Activated T-helper 17 cell treated with anti-CD3 and anti-CD28 coated beads, Interleukin-2, amount 50 U/mL, for 72 hours (primary cell): ENCODE data around the gene ZFYVE27. TPM values are rescaled to one million over a fixed set of nuclear protein-coding genes. Genes with fewer than 3 reads are reported as not detected.
"Not testable (repeated sequence)": the region's sequence is repeated elsewhere in the genome, so short reads cannot be mapped to it uniquely, and the experiment has no call there.

Experiments used
- ATAC-seq: fragments of 150-1000 bp; cut with Tn5 transposase; replicated peaks from 2 replicates; pipeline ENCODE4 v1.10.0; 2021; ENCODE audit warnings: mild to moderate bottlenecking, moderate library complexity
- H3K27ac Mint-ChIP-seq: one replicate; pipeline ENCODE4 v1.8.0; 2022; ENCODE audit warnings: mixed read lengths
- H3K27me3 Mint-ChIP-seq: one replicate; pipeline ENCODE4 v1.8.0; 2022; ENCODE audit warnings: mixed read lengths
- H3K36me3 Mint-ChIP-seq: one replicate; pipeline ENCODE4 v1.8.0; 2022; ENCODE audit warnings: low read depth, mild to moderate bottlenecking, mixed read lengths
- H3K4me1 Mint-ChIP-seq: one replicate; pipeline ENCODE4 v1.8.0; 2022; ENCODE audit warnings: mixed read lengths
- H3K4me3 Mint-ChIP-seq: one replicate; pipeline ENCODE4 v1.8.0; 2022; ENCODE audit warnings: mild to moderate bottlenecking, mixed read lengths
- H3K9me3 Mint-ChIP-seq: one replicate; pipeline ENCODE4 v1.8.0; 2022; ENCODE audit warnings: mixed read lengths
- total RNA-seq, 2 donors: library from RNA; stranded (reverse); gene quantifications; one replicate each; pipeline ENCODE4 v1.2.3, GENCODE V29; 2022

Gene ZFYVE27, protein sequence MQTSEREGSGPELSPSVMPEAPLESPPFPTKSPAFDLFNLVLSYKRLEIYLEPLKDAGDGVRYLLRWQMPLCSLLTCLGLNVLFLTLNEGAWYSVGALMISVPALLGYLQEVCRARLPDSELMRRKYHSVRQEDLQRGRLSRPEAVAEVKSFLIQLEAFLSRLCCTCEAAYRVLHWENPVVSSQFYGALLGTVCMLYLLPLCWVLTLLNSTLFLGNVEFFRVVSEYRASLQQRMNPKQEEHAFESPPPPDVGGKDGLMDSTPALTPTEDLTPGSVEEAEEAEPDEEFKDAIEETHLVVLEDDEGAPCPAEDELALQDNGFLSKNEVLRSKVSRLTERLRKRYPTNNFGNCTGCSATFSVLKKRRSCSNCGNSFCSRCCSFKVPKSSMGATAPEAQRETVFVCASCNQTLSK
- total RNA-seq, result 10 to 100 TPM; 31.1 to 36.8 TPM

DNA sequence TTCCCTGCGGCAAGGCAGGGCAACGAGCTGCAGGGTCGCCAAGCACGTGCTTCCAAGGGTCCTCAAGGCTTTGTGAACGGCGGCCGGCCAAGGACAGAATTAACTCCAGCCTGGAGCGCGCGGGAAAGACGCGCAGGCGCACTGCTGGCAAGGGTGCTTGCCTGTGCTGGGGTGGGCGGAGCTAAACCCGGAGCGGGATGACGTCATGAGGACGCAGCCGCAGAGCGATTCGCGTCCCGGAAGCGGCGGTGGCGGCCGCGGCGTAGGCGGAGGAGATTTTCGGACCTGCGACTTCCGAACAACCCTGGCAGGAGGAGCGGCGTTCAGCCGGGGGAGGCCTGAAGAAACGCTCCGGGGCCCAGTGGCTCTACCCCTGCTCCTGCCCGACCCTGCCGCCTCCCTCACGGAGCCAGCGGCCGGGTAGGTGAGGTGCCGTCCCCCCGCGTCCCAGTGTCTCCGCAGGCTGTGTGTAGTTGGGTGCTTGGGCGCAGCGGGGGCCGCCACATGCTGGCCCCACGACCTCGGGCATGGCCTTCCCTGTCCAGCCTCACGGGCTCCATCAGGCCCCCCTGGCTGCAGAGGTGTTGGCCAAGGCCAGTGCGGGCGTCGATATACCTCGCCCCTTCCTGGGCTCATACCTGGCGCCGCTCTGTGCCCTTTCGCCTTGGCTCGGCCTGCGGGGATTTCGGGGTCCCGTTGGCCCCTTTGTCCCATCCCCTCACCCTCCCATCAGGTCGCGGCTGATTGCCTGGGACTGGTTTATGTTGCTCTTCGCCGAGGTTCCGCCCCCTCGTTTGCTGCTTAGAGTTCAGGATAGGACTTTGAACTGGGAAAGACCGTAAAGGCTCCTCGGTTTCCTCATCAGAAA lies at the start of gene ZFYVE27:
Gene ZFYVE27 (plus strand): TSS at position 227 of the 868 bp plus-strand sequence. CDS start 1,350 bp downstream, outside the sequence.
- H3K4me1 Mint-ChIP-seq, result peaks cover 29% of the 10 kb centered on the region
- ATAC-seq, result peak; percentile 86
- H3K36me3 Mint-ChIP-seq, result peaks cover 54% of the 10 kb centered on the region
- no peaks in the 10 kb centered on the region for H3K27me3 Mint-ChIP-seq
- no peaks in the 10 kb centered on the region for H3K9me3 Mint-ChIP-seq
- H3K4me3 Mint-ChIP-seq, result peak within 1 kb of the TSS; percentile 90
- peak within 1 kb of the TSS; percentile 90 for H3K27ac Mint-ChIP-seq

DNA sequence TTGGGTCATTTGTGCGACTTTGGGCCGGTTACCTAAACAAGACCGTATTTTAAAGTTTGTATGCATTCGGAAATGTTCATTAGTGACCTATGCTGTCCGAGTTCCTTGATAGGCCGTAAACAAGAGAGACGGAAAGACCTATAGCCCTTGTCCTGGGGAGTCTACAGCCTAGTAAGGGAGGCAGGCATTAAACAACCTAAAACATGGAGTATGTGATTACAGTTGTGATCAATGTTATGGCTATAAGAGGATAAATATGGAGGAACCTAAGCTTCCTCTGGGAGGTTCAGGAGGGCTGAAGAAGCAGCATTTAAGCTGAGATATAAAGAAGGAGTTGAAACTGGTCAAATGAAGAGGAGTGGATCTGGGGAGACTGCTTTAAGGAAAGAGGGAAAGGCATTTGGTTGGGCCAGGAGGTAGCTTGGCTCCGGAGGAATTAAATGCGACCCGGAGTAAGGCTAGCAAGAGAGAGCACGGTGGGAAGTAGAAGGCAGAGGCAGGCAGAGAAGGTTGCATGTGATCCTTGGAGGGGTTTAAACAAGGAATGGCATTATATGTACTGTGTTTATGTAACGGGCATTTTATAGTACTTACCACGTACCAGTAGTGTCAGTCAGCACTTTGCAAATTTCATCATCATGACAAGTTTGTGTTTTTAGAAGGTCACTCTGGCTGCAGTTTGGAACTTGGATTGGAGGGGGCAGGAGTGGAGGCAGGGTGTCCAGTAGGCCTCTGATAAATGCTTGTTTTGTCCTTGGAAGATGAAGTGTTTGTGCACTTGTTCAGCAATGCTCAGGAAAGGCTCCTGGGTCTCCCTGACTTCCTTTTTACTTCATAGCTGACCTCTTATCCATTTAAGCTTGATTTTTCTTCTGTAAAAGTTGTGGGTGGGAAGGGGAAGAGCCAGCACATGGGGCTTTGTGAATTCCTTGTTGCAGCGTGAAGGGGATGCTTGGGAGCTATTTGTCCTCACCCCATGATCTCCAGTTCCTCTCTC lies 48.8 kb upstream of the ZFYVE27 start:
- ATAC-seq, result no peak
- Mint-ChIP-seq H3K27me3 (no peaks in the 10 kb centered on the region), H3K36me3 (no peaks in the 10 kb centered on the region), H3K27ac (peak overlapping the region; percentile 12), H3K4me1 (peaks cover 6% of the 10 kb centered on the region), H3K4me3 (peak overlapping the region; percentile 70), H3K9me3 (no peaks in the 10 kb centered on the region)

DNA sequence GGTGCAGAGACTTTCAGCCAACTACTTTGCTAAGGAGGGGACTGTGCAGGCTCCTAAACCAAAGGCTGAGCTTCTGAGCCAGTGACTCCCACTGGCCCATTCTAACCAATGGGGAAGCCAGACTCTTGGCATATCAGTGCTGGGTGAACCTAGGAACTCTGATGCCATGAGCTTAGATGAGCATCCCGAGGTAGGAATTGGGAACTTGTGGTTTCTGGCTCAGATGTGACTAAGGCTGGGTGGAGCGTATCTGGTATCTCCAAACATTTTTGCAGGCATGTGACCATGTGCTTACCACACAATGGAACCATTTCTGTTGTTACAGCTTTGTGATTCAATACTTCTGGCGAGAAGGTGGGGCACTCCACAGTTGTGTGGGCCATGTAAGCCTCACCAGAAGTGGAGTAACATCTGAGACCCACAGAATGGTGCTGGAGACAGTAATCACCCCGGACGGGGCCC lies 47.3 kb upstream of the ZFYVE27 start:
- Mint-ChIP-seq H3K9me3 (no peaks in the 10 kb centered on the region), H3K4me3 (no peak overlapping the region), H3K27ac (no peak overlapping the region), H3K36me3 (no peaks in the 10 kb centered on the region), H3K4me1 (peaks cover 6% of the 10 kb centered on the region), H3K27me3 (no peaks in the 10 kb centered on the region)
- ATAC-seq, result no peak

DNA sequence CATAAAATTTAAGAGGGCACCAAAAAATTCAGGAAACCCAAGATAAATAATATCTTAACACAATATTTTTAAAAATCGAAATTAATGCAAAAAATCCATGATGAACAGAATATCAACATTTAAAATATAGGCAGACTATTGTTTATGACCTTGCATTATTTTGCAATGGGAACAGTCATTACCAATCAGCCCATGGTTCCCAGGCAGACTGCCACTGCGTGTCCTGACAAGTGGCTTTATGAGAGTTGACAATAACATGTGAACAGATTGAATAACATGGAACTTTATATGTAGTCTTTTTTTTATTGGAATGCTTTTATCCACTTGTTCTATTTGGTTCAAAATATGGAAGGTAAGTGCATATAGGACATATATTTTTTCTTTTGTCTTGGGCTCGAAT lies 46.8 kb upstream of the ZFYVE27 start:
- Mint-ChIP-seq H3K27ac (no peak overlapping the region), H3K4me3 (no peak overlapping the region), H3K27me3 (no peaks in the 10 kb centered on the region), H3K36me3 (no peaks in the 10 kb centered on the region), H3K9me3 (no peaks in the 10 kb centered on the region), H3K4me1 (peaks cover 6% of the 10 kb centered on the region)
- no peak for ATAC-seq

DNA sequence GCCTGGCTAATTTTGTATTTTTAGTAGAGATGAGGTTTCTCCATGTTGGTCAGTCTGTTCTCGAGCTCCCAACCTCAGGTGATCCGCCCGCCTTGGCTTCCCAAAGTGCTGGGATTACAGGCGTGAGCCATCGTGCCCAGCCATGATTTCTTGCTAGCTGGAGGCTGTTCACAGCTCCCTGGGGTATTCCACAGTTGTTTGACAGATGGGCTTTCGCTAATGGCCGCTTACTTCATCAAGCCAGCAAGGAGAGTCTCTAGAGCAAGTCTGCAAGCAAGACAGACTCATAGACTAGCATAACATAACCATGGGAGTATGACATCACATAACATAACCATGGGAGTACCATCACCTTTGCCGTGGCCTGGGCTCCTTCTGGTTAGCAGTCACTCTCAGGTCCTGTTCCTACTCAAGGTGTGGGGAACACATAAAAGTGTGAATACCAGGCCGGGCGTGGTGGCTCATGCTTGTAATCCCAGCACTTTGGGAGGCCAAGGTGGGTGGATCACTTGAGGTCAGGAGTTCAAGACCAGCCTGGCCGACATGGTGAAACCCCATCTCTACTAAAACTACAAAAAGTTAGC lies 38.8 kb upstream of the ZFYVE27 start:
- H3K27me3 Mint-ChIP-seq, ATAC-seq, H3K4me3 Mint-ChIP-seq: not testable (repeated sequence)

DNA sequence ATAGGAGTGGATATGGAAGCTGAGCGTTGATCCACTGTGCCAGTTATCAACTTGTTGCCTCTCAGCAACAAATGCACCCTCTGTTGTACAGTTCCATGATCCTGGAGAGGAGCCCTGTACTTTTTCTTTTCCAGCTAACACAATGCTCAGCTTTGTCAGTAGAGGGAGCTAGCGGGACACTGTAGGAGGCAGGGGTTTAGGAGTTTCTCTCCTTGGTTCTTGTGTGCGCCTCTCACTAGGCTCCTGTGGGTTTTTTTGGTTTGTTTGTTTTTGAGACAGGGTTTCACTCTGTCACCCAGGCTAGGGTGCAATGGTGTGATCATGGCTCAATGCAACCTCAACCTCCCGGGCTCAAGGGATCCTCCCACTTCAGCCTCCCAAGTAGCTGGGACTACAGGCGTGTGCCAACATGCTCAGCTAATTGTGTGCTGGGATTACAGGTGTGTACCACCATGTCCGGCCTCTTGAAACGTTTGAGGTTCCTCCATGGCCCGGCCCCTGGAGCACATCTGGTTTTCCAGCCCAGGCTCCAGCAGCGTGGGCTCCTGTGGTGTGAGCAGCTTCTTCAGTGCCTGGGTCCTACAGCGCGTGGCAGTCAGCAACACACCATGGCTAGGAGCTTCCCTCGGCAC lies 35.4 kb upstream of the ZFYVE27 start:
- Mint-ChIP-seq H3K27ac (no peak overlapping the region), H3K4me3 (no peak overlapping the region), H3K4me1 (no peaks in the 10 kb centered on the region), H3K27me3 (peaks cover 4% of the 10 kb centered on the region), H3K9me3 (no peaks in the 10 kb centered on the region), H3K36me3 (no peaks in the 10 kb centered on the region)
- peak; percentile 95 for ATAC-seq

More for the DNA sequence above, 38.8 kb upstream of the ZFYVE27 start:
- not testable (repeated sequence) for H3K4me1 Mint-ChIP-seq, H3K36me3 Mint-ChIP-seq, H3K9me3 Mint-ChIP-seq, H3K27ac Mint-ChIP-seq

DNA sequence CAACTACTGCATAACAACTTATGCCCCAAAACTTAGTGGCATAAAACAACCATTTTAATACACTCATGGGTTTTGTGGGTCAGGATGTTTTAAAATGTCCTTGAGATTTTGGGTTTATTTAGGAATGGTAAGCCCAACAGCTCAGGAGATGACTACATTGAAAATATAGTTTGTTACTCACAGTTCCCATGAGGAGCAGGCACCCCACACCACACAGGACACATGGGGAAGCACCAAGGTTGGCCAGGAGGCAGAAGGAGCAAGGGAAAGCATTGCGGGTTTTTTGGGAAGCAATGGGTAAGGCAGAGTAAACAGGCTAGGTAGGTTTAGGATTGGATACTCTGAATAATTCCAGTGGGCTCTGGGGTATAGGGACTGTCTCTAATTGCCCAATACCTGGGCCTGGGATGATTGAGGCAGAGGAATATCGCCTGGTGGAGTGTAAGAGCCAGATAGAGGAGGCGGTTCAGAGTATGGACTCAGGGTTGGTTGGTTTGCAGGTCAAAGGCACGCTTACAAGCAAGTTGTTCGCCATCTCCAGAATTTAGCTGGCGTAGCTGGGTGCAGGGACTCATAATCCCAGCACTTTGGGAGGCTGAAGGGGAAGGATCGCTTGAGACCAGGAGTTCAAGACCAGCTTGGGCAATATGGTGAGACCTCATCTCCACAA lies 33.4 kb upstream of the ZFYVE27 start:
- Mint-ChIP-seq H3K27ac (no peak overlapping the region), H3K4me1 (no peaks in the 10 kb centered on the region), H3K4me3 (no peak overlapping the region), H3K36me3 (no peaks in the 10 kb centered on the region), H3K27me3 (peaks cover 4% of the 10 kb centered on the region), H3K9me3 (no peaks in the 10 kb centered on the region)
- ATAC-seq, result no peak

DNA sequence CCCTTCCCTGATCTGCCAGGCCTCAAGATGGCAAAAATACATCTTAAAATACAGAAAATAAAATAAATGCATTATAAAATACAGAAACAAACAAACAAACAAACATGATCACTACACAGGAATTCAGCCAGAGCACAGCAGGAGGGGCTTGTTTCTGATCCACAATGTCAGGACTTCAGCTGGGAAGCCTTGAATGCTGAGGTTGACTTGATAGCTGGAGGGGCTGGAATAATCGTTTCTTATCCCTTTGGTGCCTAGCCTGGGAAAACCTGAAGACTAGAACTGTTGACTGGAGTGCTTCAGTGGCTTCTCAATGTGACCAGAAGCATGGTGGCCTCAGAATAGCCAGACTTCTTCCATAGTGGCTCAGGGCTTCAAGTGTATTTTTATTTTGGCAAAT lies 32.6 kb upstream of the ZFYVE27 start:
- Mint-ChIP-seq H3K27ac (no peak overlapping the region), H3K4me3 (no peak overlapping the region), H3K4me1 (no peaks in the 10 kb centered on the region), H3K9me3 (no peaks in the 10 kb centered on the region), H3K36me3 (no peaks in the 10 kb centered on the region), H3K27me3 (peaks cover 9% of the 10 kb centered on the region)
- ATAC-seq, result no peak

DNA sequence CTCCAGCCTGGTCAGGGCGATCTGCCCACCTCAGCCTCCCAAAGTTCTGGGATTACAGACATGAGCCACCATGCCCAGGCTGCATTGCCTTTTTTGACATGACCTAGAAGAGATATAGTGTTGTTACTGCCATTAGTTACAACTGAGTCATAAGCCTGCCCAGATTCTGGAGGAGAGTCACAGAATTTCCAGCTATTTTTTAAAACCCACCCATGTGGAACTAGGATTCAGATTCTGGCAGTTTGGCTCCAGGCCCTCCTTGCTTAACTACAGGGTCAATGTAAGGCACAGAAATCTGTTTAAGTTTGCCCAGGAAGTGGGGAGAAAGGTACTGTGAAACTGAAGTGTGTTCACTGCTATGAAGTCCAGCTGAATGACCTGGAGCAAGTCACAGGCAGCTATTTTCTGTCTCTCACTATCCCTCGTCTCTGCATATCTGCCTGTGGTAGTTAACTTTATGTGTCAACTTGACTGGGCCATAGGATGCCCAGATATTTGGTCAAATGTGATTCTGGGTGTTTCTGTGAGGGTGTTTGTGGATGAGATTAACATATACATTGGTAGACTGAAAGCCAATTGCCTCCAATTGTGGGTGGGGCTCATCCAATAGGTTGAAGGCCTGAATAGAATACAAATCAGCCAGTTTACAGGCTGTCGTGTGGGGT lies 31.8 kb upstream of the ZFYVE27 start:
- H3K27me3 Mint-ChIP-seq, result peaks cover 10% of the 10 kb centered on the region
- H3K9me3 Mint-ChIP-seq, result no peaks in the 10 kb centered on the region
- H3K27ac Mint-ChIP-seq, result no peak overlapping the region
- no peak overlapping the region for H3K4me3 Mint-ChIP-seq
- no peaks in the 10 kb centered on the region for H3K4me1 Mint-ChIP-seq
- ATAC-seq, result no peak
- H3K36me3 Mint-ChIP-seq, result no peaks in the 10 kb centered on the region

DNA sequence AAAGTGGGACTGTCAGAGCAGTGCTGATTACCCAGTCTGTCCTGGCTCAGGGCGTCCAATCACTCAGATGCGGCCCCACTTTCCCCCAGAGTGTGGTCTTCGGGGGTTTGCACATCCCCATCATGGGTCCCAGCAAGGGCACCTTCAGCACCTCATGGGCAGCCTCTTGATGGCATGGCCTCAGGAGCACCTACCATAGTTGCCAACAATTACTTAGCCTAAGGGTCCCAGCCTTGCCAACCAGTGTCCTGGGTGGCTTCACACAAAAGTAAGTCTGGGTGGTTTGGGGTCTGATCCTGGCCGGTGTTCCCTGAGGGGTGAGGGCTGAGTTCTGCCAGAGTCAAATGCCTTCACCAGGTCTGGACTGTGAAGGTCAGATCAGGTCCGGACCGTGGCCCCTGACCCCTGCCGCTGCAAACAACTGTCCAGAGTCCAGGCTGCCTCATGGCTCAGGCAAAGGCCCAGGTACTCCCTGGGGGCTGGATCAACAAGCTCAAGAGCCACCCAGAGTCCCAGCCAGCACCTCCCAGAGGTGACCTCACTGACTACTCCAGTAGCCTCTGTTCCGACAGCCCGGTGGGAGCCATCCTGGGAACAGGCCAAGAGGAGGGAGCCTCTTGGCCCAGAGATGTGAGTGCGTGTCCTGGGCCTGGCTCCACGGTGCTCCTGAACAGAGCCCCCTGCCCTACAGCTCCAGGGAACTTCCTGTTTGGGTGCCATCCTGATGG lies 29.6 kb upstream of the ZFYVE27 start:
- Mint-ChIP-seq H3K4me3 (no peak overlapping the region), H3K27ac (no peak overlapping the region), H3K27me3 (peaks cover 14% of the 10 kb centered on the region), H3K4me1 (no peaks in the 10 kb centered on the region), H3K9me3 (no peaks in the 10 kb centered on the region), H3K36me3 (no peaks in the 10 kb centered on the region)
- ATAC-seq, result no peak

DNA sequence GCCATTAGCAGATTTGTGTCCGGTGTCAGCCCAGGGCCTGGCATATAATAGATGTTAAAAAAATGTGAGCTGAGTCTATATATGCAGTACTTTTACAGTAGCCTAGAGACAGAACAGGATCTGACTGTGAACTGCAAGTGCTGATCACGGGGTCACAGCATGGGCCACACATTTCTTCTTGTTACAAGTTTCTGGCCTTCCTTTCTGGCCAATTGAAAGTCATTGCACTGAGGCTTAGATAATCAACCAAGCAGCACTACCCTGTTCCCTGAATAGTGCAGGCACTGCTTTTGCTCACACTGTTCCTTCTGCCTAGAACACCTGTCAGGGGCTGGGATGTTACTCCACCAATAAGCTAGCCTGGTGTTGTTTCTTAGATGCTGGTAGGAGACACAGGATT lies 28.8 kb upstream of the ZFYVE27 start:
- Mint-ChIP-seq H3K27me3 (peaks cover 14% of the 10 kb centered on the region), H3K9me3 (no peaks in the 10 kb centered on the region), H3K4me1 (no peaks in the 10 kb centered on the region), H3K4me3 (no peak overlapping the region), H3K27ac (no peak overlapping the region), H3K36me3 (no peaks in the 10 kb centered on the region)
- ATAC-seq, result no peak
